Activated effector memory CD4-positive, alpha-beta T cell treated with anti-CD3 and anti-CD28 coated beads, Interleukin-2, amount 50 U/mL, for 16 hours (primary cell): ENCODE results near the gene ATF6.

ENCODE experiments used
- DNase-seq: peaks from one replicate; pipeline ENCODE4 v3.0.0-alpha.2; 2020

Gene ATF6

DNA sequence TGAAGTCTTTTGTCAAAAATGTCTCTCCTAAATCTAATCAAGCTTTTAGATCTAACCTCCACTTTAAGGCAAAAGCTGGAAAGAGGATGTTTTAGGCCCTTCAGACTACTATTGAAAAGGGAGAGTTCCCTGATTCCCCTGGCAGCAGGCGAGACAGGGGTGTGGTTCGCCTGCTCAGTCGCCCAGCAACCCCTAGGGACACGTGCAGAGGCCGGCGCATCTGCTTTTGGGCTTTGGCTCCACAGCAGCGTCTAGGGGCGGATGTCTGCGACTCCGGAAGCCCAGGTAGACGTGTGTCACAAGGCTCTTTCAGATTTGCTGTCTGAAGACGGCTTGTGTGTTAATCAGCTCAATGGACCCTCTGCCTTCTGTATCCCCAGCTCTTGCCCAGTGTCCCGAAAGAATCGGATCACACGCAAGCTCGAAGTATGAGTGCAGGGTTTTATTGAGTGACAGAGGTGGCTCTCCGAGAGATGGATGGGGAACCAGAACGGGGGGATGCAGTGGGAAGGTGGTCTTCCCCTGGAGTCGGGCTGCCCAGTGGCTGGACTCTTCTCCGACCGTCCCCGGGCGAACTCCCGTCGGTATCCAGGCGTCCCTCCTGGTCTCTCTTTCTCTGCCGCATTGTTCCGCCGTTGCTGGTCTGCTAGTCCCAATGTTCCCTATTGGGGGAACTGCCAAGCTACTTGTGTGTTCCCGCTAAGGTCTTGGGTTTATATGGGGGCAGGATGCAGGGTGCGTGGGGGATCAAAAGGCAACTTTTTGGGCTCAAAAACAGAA is 212.1 kb downstream of the ATF6 start:
- no peak for DNase-seq

GRCh38 chr1:161981126-161981525 is 215.0 kb downstream of the ATF6 start:
- DNase-seq, result no peak

GRCh38 chr1:161981735-161982506 is 215.8 kb downstream of the ATF6 start:
- DNase-seq, result no peak

- no peak for DNase-seq
Measured at GRCh38 chr1:161982507-161982895, 216.4 kb downstream of the ATF6 start.

GRCh38 chr1:161982917-161983316 is 216.8 kb downstream of the ATF6 start:
- DNase-seq, result no peak

DNA sequence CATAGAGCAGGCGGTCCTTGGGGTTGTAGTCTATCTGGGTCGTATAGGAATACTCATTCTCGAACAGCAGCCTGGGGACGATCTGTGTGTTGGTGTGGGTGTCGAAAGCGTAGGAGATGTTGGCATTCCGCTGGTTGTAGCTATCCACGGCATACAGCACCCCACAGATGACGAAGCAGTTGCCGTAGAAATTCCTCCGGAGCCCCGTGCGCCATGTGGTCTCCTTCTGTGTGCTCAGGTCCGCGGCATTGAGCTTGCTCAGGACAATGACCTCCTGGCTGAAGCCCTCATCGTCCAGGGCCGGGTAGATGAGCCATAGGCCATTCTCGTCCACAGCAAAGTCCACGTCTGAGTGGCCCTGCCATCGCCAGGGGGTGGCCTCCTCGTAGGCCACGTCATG is 217.6 kb downstream of the ATF6 start:
- DNase-seq, result no peak

DNA sequence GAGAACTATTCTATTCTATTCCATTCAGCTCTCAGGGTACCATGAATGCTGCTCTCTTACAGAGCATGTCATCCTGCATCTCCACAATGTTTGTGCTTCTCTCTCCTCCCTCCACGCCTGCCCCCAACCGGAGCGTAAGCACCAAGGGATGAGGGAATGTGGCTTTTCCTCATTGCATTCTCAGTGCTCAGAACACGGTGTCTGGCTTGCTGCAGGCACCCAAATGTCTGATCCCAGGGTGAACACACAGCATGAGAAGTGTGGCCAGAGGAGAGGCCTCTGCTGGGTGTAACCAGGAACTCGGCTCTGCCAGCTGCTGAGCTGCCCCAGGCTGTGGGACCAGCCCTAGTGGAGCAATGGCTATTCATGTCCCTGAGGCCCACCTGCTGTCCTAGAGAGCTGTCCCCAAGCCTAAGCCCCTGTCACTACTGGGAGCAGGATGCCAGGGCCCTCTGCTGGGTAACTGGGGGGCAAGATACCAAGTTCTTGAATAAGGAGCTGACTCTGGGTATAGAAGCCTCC is 219.2 kb downstream of the ATF6 start:
- no peak for DNase-seq

DNA sequence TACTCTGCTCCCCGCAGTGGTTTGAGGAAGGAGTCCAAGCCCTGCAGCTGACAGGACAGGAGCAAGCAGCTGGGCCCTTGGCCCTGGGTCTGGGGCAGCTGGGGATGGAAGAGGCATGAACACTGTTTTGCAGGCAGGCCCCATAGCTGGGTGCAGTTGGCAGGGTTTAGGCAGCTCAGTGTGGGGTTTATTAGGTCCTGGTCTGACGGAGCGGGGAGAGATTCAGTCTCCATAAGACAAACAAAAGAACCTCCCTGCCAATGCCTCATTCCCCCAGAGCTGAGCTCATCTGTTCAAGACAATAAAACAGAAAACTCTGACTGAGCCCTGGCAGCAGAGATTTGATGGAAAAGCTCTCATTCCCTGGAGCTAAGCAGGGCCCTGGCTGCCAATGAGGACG is 220.2 kb downstream of the ATF6 start:
- no peak for DNase-seq

- DNase-seq, result no peak
Measured at GRCh38 chr1:161987303-161987702, 221.2 kb downstream of the ATF6 start.

GRCh38 chr1:161987872-161988271 is 221.8 kb downstream of the ATF6 start:
- DNase-seq, result no peak

DNA sequence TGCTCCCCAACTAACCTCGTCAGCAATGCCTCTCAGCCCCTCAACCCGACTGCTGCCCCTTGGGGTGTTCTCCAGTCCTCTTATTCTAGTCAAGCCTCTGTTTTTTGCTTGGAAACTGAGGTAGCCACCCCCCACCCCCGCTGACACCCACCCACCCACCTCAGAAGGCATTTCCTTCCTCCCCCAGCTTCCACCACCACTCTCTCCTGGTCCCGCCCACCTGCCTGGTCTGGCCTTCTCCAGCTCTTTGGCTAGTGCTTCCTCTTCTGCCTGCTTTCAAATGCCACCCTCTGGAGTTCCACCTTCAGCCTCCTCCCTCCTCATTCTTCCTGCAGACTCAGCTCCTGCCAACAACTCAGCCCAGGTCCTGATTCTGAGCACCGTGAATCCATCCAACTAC is 222.3 kb downstream of the ATF6 start:
- no peak for DNase-seq

- DNase-seq, result no peak
Measured at GRCh38 chr1:161989108-161989507, 223.0 kb downstream of the ATF6 start.

DNA sequence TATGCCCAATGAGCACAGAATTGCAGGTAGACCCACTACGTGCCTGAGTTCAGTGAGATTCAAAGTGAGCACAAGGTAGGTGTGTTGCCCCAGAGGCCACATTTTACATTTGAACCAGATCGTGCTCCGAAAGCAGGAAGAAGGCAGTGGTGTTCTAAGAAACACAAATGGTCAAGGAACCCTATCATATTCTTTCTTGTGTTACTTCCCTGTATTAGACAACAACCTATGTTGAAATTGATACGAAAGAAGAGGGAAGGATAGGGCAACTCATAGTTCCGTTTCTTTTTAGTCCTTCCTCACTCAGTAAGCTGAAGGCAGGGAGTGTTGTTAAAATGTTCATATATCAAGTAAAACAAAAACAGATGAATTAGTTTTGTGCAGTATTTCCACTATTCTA is 223.7 kb downstream of the ATF6 start:
- no peak for DNase-seq

DNA sequence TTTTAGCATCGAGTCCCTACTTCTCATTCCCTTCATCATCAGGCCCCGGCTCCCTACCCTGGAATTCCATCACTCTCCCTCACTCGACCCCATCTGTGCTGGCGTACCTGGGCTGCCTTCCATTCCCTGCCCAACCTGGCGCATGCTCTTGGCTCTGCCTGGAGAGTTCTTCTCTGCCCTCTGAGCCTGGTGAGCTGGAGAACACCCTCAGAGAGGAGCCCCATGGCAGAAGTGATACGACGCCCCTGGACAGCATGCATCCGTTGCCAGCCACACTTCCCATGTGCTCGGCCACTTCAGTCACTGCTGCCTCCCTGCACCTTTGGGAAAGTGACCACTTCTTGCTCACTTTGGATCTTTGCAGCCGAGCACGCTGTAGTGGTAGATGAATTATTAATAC is 227.5 kb downstream of the ATF6 start:
- DNase-seq, result no peak

DNA sequence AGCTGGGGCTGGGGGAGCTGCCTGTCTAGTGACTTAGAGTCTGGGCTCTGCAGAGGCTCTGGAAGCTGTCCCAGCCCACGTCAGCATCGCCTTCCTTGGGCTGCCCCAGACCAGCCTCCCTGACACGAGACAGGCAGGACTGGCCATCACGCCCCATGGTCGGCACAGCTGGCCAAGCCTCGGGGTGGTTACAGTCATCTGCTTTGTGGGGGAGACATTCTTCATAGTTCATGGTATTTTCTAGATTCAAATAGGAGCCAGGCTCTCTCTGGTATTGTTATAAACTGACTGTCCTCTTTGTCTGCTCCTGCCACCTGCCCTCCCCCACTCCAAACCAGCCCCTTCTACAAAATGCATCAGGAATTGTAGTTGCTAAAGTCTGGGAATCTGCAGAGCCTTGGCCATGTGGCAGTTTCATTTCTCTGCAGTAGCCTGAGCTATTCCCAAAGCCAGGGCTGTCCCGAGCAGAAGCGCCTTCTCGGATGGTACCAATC is 228.1 kb downstream of the ATF6 start:
- DNase-seq, result no peak

- DNase-seq, result no peak
Measured at GRCh38 chr1:161997152-161997551, 231.0 kb downstream of the ATF6 start.

DNA sequence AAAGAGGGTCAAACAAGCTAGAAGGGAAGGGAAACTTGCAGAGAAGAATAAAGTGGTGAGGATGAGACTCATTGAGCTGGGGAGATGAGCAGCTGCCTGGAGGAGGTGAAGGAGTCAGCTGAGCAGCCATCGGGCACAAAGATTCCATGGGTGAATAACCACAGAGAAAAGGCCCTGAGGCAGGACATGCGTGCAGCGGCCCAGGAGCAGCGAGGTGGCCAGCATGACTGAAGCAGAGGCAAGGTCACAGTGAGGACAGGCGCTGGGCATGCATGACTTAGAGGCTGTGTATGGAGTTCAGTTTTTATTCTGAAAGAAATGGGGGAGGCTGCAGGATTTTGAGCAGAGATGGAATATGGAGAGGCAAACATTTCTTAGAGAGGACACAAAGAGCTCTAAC is 232.7 kb downstream of the ATF6 start:
- DNase-seq, result no peak

DNA sequence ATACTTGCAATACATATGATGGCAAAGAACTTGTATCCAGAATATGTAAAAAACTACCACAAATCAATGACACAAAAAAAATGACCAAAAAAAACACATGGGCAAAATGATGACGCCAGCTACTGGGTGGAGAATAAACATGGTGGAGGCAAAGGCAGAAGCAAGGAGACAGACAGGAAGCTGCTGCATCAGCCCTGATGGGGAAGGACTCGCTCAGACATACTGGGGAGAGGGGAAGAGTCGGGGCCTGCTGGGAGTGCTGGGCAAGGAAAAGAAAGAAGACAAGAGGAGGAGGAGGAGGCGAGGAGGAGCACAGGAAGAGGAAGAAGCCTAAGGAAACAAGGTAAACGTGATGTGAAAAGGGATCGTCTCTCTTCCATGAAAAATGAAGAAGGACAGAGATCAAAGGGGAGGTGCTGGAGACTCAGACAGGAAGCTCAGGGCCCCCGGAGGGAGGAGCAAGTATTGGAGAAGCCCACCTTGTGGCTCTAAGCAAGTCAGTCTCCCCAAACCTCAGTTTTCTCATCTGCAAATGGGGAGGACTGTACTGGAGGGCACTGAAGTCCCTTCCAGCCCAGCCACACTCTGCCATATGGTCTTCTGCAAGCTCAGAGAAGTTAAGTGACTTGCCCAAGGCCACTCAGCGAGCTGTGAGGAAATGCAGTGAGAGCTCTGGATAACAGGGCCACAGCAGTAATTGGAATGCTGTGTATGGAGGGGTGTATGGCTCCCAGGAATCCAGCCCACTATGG is 233.4 kb downstream of the ATF6 start:
- DNase-seq, result no peak

- no peak for DNase-seq
Measured at GRCh38 chr1:162000053-162000420, 233.9 kb downstream of the ATF6 start.

DNA sequence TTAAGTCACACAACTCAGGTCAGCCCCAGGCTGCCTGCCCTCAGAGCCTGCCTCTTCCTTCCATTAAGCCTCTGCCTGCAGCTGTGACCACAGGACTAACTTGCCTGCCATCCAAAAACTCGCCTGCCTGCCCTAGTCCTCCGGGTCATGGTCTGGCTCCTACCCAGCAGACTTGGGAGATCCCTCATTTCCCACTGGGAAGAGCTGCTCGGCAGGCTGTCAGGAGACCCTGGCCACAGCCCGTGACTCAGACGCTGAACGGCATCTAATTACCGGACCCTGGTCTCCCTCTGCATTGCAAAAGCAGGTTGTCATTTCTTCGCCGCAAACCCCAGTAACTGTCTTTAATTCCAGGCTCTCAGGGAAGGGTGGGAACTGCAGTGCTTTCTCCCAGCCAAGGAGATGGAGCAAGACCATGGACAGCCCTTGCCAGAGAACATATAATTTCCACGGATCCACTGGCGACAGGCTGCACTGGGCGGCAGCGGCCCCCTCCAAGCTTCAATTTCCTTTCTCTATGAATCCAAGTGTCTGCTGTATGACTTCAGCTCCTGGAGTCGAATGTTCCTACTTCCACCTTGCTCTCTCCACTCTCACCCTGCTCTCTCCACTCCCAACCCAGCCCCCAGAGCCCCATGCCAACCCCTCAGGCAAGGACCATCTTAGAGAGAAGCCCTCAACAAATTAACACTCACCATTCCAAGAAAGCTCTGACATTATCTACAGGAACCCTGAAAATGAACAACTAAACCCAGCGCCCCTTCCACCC is 237.1 kb downstream of the ATF6 start:
- DNase-seq, result no peak

GRCh38 chr1:162003830-162004215 is 237.7 kb downstream of the ATF6 start:
- no peak for DNase-seq

DNA sequence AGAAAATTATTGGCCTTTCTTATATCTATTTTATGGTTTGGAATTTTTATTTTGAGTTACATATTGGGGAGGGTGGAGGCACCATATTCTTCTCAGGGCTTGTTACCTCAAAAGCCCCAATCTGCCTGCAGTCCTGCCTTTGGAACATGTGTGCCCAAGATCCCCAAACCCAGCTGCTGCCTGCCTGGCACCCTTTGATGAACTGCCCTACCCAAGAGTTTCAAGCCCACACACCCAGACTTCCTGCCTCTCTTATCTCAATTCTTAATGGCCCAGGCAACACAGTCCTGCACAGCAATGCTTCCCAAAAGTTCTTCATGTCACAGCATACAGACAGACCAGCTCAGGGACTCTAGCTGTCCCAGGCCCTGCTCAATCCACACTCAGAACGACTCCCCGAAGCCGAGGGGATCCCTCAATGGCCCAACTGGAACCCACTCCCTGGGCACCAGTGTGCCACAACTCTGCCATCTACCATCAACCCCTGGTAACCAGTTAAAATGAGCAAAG is 238.4 kb downstream of the ATF6 start:
- DNase-seq, result no peak
